ENCODE results near the gene CLINT1. TPM values are rescaled to one million over a fixed set of nuclear protein-coding genes. Genes with fewer than 3 reads are reported as not detected.

Gene CLINT1
- total and polyA plus RNA-seq, 2 of the 13 experiments (the other 11 are each of a cell fraction or from before 2014, with no cell fraction given), result 64.0 to 104 TPM

DNA sequence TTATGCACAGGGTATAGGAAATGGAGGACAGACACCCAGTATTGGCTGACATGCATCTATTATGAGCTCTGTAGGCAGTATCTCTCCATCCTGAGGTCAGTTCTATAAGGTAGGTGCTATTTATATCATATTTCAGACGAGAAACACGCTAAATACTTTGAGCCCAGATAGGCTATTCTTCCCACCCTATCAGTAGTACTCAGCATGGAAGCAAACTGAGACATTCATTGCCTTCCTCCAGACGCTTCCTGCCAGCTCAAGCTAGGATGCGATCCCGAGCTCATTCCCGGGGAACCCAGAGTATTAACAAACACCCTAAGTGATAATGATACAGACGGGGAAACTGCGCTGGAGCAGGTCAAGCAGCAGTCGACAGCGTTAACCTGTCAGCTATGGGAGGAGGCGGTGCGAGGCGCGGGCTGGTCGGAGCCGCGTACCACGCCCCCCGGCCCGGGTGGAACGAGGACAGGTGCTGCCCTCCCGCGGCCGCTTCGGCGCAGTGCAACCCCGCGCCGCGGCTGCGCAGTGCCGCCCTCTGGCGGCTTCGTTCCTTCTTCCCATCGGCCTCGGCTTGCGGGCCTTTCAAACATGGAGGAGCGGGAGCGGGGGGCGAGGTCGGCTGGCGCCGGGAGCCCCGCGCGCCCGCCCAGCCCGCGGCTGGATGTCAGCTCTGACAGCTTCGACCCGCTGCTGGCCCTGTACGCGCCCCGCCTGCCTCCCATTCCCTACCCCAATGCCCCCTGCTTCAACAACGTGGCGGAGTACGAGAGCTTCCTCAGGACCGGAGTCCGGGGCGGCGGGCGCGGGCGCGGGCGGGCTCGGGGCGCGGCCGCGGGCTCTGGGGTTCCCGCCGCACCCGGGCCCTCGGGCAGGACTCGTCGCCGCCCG lies 115.5 kb downstream of the CLINT1 start, which contains the start of gene LSM11 (continued):
- TF ChIP-seq ZIK1 (CRISPR knock-in tag; IDR thresholded peaks at IDR 0.05; ENCODE audit: borderline replicate concordance, low read depth), result no peak
- TF ChIP-seq ZFP90 (CRISPR knock-in tag; IDR thresholded peaks at IDR 0.05; ENCODE audit: borderline replicate concordance), result no peak; the same call in 1 of the 2 replicates
- peak; percentile 35; the same call in 1 of the 2 replicates for TF ChIP-seq POLR2AphosphoS5 (IDR thresholded peaks at IDR 0.05; ENCODE audit: low read depth, low read length)
- TF ChIP-seq IRX3 (CRISPR knock-in tag; IDR thresholded peaks at IDR 0.05; ENCODE audit: borderline replicate concordance, low read depth), result no peak
- TF ChIP-seq SMAD9 (CRISPR knock-in tag; IDR thresholded peaks at IDR 0.05), result no peak
- no peak for TF ChIP-seq MED8 (CRISPR knock-in tag; IDR thresholded peaks at IDR 0.05; ENCODE audit: insufficient replicate concordance)
- no peak for TF ChIP-seq KLF6 (CRISPR knock-in tag; IDR thresholded peaks at IDR 0.05)
- TF ChIP-seq ZC3H4 (CRISPR knock-in tag; IDR thresholded peaks at IDR 0.05; ENCODE audit: borderline replicate concordance), result no peak
- TF ChIP-seq ZNF878 (CRISPR knock-in tag; IDR thresholded peaks at IDR 0.05), result no peak
- TF ChIP-seq, protein P1, sequence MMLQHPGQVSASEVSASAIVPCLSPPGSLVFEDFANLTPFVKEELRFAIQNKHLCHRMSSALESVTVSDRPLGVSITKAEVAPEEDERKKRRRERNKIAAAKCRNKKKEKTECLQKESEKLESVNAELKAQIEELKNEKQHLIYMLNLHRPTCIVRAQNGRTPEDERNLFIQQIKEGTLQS (CRISPR knock-in tag; IDR thresholded peaks at IDR 0.05), result no peak; the same call in 1 of the 2 replicates
- peak; percentile 77 for TF ChIP-seq SALL1 (CRISPR knock-in tag; IDR thresholded peaks at IDR 0.05)
- TF ChIP-seq ZNF124 (CRISPR knock-in tag; IDR thresholded peaks at IDR 0.05), result peak; percentile 67; the same call in 1 of the 2 replicates
- TF ChIP-seq, protein P2, sequence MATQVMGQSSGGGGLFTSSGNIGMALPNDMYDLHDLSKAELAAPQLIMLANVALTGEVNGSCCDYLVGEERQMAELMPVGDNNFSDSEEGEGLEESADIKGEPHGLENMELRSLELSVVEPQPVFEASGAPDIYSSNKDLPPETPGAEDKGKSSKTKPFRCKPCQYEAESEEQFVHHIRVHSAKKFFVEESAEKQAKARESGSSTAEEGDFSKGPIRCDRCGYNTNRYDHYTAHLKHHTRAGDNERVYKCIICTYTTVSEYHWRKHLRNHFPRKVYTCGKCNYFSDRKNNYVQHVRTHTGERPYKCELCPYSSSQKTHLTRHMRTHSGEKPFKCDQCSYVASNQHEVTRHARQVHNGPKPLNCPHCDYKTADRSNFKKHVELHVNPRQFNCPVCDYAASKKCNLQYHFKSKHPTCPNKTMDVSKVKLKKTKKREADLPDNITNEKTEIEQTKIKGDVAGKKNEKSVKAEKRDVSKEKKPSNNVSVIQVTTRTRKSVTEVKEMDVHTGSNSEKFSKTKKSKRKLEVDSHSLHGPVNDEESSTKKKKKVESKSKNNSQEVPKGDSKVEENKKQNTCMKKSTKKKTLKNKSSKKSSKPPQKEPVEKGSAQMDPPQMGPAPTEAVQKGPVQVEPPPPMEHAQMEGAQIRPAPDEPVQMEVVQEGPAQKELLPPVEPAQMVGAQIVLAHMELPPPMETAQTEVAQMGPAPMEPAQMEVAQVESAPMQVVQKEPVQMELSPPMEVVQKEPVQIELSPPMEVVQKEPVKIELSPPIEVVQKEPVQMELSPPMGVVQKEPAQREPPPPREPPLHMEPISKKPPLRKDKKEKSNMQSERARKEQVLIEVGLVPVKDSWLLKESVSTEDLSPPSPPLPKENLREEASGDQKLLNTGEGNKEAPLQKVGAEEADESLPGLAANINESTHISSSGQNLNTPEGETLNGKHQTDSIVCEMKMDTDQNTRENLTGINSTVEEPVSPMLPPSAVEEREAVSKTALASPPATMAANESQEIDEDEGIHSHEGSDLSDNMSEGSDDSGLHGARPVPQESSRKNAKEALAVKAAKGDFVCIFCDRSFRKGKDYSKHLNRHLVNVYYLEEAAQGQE (IDR thresholded peaks at IDR 0.05; ENCODE audit: borderline replicate concordance in 1 of 2, low read depth in 1 of 2, low read length in 2 of 2), result no peak
- no peak for TF ChIP-seq MAFK (conservative IDR thresholded peaks at IDR 0.05 in 1 of 2, IDR thresholded peaks at IDR 0.05 in 1 of 2; ENCODE audit: low read length in 2 of 2)
- TF ChIP-seq MEIS2 (CRISPR knock-in tag; IDR thresholded peaks at IDR 0.05), result 0 out of 2 replicates have a peak, but pooled peaks have one; percentile 37
- peak; percentile 84 for TF ChIP-seq KDM3A (CRISPR knock-in tag; IDR thresholded peaks at IDR 0.05; ENCODE audit: low read depth)
- TF ChIP-seq, protein P3, sequence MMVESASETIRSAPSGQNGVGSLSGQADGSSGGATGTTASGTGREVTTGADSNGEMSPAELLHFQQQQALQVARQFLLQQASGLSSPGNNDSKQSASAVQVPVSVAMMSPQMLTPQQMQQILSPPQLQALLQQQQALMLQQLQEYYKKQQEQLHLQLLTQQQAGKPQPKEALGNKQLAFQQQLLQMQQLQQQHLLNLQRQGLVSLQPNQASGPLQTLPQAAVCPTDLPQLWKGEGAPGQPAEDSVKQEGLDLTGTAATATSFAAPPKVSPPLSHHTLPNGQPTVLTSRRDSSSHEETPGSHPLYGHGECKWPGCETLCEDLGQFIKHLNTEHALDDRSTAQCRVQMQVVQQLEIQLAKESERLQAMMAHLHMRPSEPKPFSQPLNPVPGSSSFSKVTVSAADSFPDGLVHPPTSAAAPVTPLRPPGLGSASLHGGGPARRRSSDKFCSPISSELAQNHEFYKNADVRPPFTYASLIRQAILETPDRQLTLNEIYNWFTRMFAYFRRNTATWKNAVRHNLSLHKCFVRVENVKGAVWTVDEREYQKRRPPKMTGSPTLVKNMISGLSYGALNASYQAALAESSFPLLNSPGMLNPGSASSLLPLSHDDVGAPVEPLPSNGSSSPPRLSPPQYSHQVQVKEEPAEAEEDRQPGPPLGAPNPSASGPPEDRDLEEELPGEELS (CRISPR knock-in tag; IDR thresholded peaks at IDR 0.05), result no peak
- TF ChIP-seq JUND (CRISPR knock-in tag; IDR thresholded peaks at IDR 0.05), result 0 out of 2 replicates have a peak, but pooled peaks have one; percentile 25
- no peak for TF ChIP-seq KLF15 (CRISPR knock-in tag; IDR thresholded peaks at IDR 0.05; ENCODE audit: borderline replicate concordance)
- TF ChIP-seq IRF2 (CRISPR knock-in tag; IDR thresholded peaks at IDR 0.05), result peak; percentile 79; the same call in 1 of the 2 replicates
- TF ChIP-seq ZNF510 (CRISPR knock-in tag; IDR thresholded peaks at IDR 0.05; ENCODE audit: low read depth), result no peak
- TF ChIP-seq ZMYM2 (CRISPR knock-in tag; IDR thresholded peaks at IDR 0.05), result no peak

All from HepG2 (cell line).